Muscle of leg (tissue), 11 donors: ENCODE measurements around the gene JARID2. TPM values are rescaled to one million over a fixed set of nuclear protein-coding genes. Genes with fewer than 3 reads are reported as not detected.

Experiments used
- DNase-seq: peaks from one replicate; pipeline ENCODE4 v3.0.0; 2013
- H3K27ac ChIP-seq: one replicate; pipeline ENCODE4 v1.5.1; 2013; ENCODE audit warnings: mild to moderate bottlenecking, low read length, control low read depth
- H3K27me3 ChIP-seq: one replicate; pipeline ENCODE4 v1.6.1; 2013; ENCODE audit warnings: low read length; ENCODE audit not compliant: control insufficient read depth, insufficient read depth
- H3K36me3 ChIP-seq: one replicate; pipeline ENCODE4 v1.6.1; 2013; ENCODE audit warnings: low read length; ENCODE audit not compliant: control insufficient read depth, insufficient read depth
- H3K4me1 ChIP-seq: one replicate; pipeline ENCODE4 v1.6.1; 2013; ENCODE audit warnings: low read length; ENCODE audit not compliant: control insufficient read depth, insufficient read depth
- H3K4me3 ChIP-seq: one replicate; pipeline ENCODE4 v1.5.1; 2013; ENCODE audit warnings: low read length, control low read depth
- H3K9me3 ChIP-seq: replicated peaks from 2 replicates; pipeline ENCODE4 v1.6.1; 2013; ENCODE audit warnings: low read depth, low read length; ENCODE audit not compliant: control insufficient read depth
- WGBS: methylation state at CpG from one replicate; pipeline ENCODE4 v1.1.5; 2013; ENCODE audit warnings: missing lambda C conversion rate; ENCODE audit not compliant: insufficient coverage; 5-methylcytosine and 5-hydroxymethylcytosine counted together
- polyA plus RNA-seq, 8 donors: library from polyadenylated mRNA; unstranded; fragments of 120-200 nt; gene quantifications; one replicate each; pipeline versions ENCODE4 v1.2.1 to v1.2.3, GENCODE V29; 2013; ENCODE audit warnings: inconsistent platforms in 1 of 8, low replicate concordance in 1 of 8; ENCODE audit not compliant: insufficient read length in 8 of 8, insufficient read depth in 1 of 8
- total RNA-seq: library from RNA; stranded (reverse); fragments of 120-200 nt; gene quantifications from one replicate; pipeline ENCODE4 v1.2.4, GENCODE V29; 2013

Gene JARID2
- total and polyA plus RNA-seq, 9 donors: 9.8 to 15.3 (median 13.2) TPM

- no peak for DNase-seq
- H3K4me1 ChIP-seq: peaks cover 10% of the 10 kb centered on the region
- 84% methylated on average over 5 of the region's 5 CpGs for WGBS
- no peak overlapping the region for H3K27ac ChIP-seq
- no peak overlapping the region for H3K4me3 ChIP-seq
- no peaks in the 10 kb centered on the region for H3K36me3 ChIP-seq
- H3K9me3 ChIP-seq: no peaks in the 10 kb centered on the region
- no peaks in the 10 kb centered on the region for H3K27me3 ChIP-seq
These were observed 180.1 kb downstream of the JARID2 start for GRCh38 chr6:15425947-15426346.

DNA sequence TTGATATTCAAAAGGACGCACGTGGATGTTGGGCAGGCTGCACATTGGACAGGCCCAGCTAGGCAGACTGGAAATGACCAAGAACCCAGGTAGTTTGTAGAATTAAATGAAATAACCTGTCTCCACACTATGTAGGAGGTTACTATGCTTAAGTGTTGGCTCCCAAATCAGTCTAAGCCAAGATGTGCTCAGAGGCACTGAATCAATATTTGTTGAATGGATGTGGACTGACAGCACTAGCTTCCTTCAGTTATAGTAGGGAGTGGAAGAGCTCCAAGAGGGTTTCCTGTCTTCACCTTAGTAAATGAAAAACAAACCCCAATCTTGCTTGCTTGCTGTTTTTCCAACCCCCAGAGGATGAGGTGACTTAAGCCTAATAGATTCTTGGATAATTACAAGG is 180.5 kb downstream of the JARID2 start:
- no CpG with 5 or more reads among the region's 2 CpGs for WGBS
- H3K27ac ChIP-seq: no peak overlapping the region

GRCh38 chr6:15426901-15427300 is 181.0 kb downstream of the JARID2 start:
- peak overlapping the region; percentile 0 for H3K27ac ChIP-seq
- peaks cover 13% of the 10 kb centered on the region for H3K4me1 ChIP-seq
- no peaks in the 10 kb centered on the region for H3K9me3 ChIP-seq
- no peaks in the 10 kb centered on the region for H3K27me3 ChIP-seq
- WGBS: no CpG with 5 or more reads among the region's 3 CpGs
- no peaks in the 10 kb centered on the region for H3K36me3 ChIP-seq
- no peak overlapping the region for H3K4me3 ChIP-seq
- DNase-seq: no peak

More for the DNA sequence above, 180.5 kb downstream of the JARID2 start:
- H3K27me3 ChIP-seq: no peaks in the 10 kb centered on the region
- peaks cover 13% of the 10 kb centered on the region for H3K4me1 ChIP-seq
- H3K36me3 ChIP-seq: no peaks in the 10 kb centered on the region
- no peak overlapping the region for H3K4me3 ChIP-seq
- no peaks in the 10 kb centered on the region for H3K9me3 ChIP-seq
- DNase-seq: no peak

GRCh38 chr6:15427331-15428070 is 181.6 kb downstream of the JARID2 start:
- peak; percentile 77 for DNase-seq
- Histone ChIP-seq H3K9me3 (no peaks in the 10 kb centered on the region), H3K27me3 (no peaks in the 10 kb centered on the region), H3K4me3 (no peak overlapping the region), H3K27ac (peak overlapping the region; percentile 0), H3K4me1 (peaks cover 17% of the 10 kb centered on the region), H3K36me3 (no peaks in the 10 kb centered on the region)
- WGBS: 88% methylated on average over 1 of the region's 5 CpGs

- peaks cover 22% of the 10 kb centered on the region for H3K4me1 ChIP-seq
- H3K9me3 ChIP-seq: no peaks in the 10 kb centered on the region
- H3K27me3 ChIP-seq: no peaks in the 10 kb centered on the region
- no peak overlapping the region for H3K4me3 ChIP-seq
- no peaks in the 10 kb centered on the region for H3K36me3 ChIP-seq
- no peak overlapping the region for H3K27ac ChIP-seq
- WGBS: 85% methylated on average over 4 of the region's 12 CpGs
- peak; percentile 28 for DNase-seq
These were observed 183.6 kb downstream of the JARID2 start for GRCh38 chr6:15429141-15430110.

GRCh38 chr6:15430186-15430585 is 184.3 kb downstream of the JARID2 start:
- H3K4me1 ChIP-seq: peaks cover 22% of the 10 kb centered on the region
- H3K27ac ChIP-seq: no peak overlapping the region
- no peaks in the 10 kb centered on the region for H3K27me3 ChIP-seq
- WGBS: no CpG with 5 or more reads among the region's 2 CpGs
- DNase-seq: no peak
- H3K36me3 ChIP-seq: no peaks in the 10 kb centered on the region
- no peak overlapping the region for H3K4me3 ChIP-seq
- peaks cover 3% of the 10 kb centered on the region for H3K9me3 ChIP-seq

DNA sequence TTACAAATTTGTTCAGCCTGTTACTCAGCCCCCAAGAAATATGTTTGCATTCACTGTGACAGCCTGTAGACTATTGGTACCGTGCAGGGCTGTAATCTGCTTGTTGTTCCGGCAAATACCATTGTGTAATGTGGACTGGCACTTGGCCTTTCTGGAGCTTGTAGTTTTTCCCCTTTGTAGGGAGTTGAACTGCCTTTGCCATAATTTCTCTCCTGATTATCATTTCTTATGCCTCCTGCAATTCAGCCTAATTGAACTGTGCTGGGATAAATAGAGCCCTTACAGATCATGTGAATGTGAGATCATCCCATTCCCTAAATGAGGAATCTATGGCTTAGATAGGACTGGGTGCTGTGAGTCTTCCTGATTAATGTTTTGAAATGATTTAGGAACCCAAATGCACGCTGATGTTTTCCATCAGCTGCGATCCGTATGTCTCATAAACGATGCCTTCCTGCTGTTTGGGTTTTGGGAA is 185.1 kb downstream of the JARID2 start:
- WGBS: 31% methylated on average over 5 of the region's 6 CpGs
- H3K36me3 ChIP-seq: no peaks in the 10 kb centered on the region
- H3K9me3 ChIP-seq: peaks cover 5% of the 10 kb centered on the region
- no peak overlapping the region for H3K4me3 ChIP-seq
- peaks cover 22% of the 10 kb centered on the region for H3K4me1 ChIP-seq
- DNase-seq: peak; percentile 44
- H3K27me3 ChIP-seq: no peaks in the 10 kb centered on the region
- H3K27ac ChIP-seq: no peak overlapping the region

- peaks cover 22% of the 10 kb centered on the region for H3K4me1 ChIP-seq
- H3K27ac ChIP-seq: no peak overlapping the region
- H3K4me3 ChIP-seq: no peak overlapping the region
- DNase-seq: no peak
- H3K36me3 ChIP-seq: no peaks in the 10 kb centered on the region
- H3K9me3 ChIP-seq: peaks cover 5% of the 10 kb centered on the region
- H3K27me3 ChIP-seq: no peaks in the 10 kb centered on the region
- WGBS: 80% methylated on average over 5 of the region's 9 CpGs
These were observed 186.1 kb downstream of the JARID2 start for GRCh38 chr6:15431762-15432483.

- H3K4me3 ChIP-seq: no peak overlapping the region
- WGBS: no CpG with 5 or more reads among the region's 2 CpGs
- H3K4me1 ChIP-seq: peaks cover 17% of the 10 kb centered on the region
- no peak for DNase-seq
- H3K36me3 ChIP-seq: no peaks in the 10 kb centered on the region
- no peaks in the 10 kb centered on the region for H3K27me3 ChIP-seq
- H3K9me3 ChIP-seq: peaks cover 5% of the 10 kb centered on the region
- no peak overlapping the region for H3K27ac ChIP-seq
These were observed 187.6 kb downstream of the JARID2 start for GRCh38 chr6:15433511-15433861.

- H3K4me1 ChIP-seq: peaks cover 16% of the 10 kb centered on the region
- peaks cover 5% of the 10 kb centered on the region for H3K9me3 ChIP-seq
- H3K27ac ChIP-seq: no peak overlapping the region
- no peak overlapping the region for H3K4me3 ChIP-seq
- H3K36me3 ChIP-seq: no peaks in the 10 kb centered on the region
- no peaks in the 10 kb centered on the region for H3K27me3 ChIP-seq
- no peak for DNase-seq
- 80% methylated on average over 1 of the region's 1 CpG for WGBS
These were observed 188.4 kb downstream of the JARID2 start for GRCh38 chr6:15434263-15434662.
